Sciatic nerve (tissue), 2 donors: ENCODE data around the gene FRMD7. TPM values are rescaled to one million over a fixed set of nuclear protein-coding genes. Genes with fewer than 3 reads are reported as not detected.
"Not testable (repeated sequence)": the region's sequence is repeated elsewhere in the genome, so short reads cannot be mapped to it uniquely, and the experiment has no call there.

ENCODE experiments used
- ATAC-seq: fragments of 200-7000 bp; cut with Tn5 transposase; one replicate; pipeline ENCODE4 v1.9.1; 2020; ENCODE audit warnings: mild to moderate bottlenecking, moderate library complexity
- DNase-seq: peaks from one replicate; pipeline ENCODE4 v3.0.0-alpha.2; 2020; ENCODE audit warnings: low spot score
- intact Hi-C: fragments of 100-400 bp; cut with DNase I; formaldehyde crosslinking; loops from one replicate; pipeline ENCODE4 v1.14.2; 2022
- total RNA-seq: library from RNA; stranded (reverse); fragmentation: NEBNext Ultra II Directional; extraction: Animal tissue kit (Norgen Biotek cat#: 25700); gene quantifications from one replicate; pipeline ENCODE4 v1.2.1, GENCODE V29; 2021
- donor health status: DM: no; HTN: no; CAD: no.
- donor health status: DM: no; HTN: no; CAD: no.

The FRMD7 gene
- total RNA-seq, 1 donor from 2014 or later = not detected

DNA sequence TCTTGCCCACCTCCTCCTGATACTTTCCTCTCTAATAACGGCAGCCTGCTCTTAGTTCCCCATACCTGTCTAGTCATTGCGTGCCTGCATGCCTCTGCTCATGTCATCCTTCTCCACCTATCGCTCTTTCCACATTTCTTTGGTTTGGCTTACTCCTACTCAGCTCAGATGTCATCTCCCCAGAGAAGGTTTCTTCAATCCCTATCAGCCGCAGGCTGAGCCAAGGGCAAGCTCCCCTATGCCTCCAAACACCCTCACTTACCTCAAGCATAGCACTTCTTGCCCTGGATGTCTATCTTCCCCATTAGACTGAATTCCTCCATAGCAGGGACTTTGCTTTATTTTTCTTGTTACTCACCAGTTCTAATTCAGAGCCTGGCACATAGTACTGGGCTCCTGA lies 26.6 kb downstream of the FRMD7 start:
- intact Hi-C loops = no loop called here
- DNase-seq = no peak
- ATAC-seq = peak; percentile 36

DNA sequence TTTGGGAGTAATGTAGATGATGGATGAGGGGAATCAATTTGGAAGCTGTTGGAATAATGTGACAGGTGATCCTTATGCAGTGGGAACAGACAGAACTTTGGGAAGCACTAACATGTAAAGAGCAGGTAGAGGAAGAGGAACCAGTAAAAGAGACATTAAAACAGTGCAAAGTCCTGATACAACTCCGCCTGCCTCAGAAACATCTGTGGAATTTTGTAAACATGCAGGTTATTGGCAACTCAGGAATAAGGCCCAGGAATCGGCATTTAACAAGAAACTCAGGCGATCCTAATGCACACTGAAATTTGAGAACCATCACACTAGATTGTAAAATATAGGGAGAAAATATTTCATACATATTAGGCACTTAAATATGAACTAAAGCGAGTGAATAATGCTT lies 29.1 kb downstream of the FRMD7 start:
- ATAC-seq, DNase-seq, intact Hi-C loops: not testable (repeated sequence)

DNA sequence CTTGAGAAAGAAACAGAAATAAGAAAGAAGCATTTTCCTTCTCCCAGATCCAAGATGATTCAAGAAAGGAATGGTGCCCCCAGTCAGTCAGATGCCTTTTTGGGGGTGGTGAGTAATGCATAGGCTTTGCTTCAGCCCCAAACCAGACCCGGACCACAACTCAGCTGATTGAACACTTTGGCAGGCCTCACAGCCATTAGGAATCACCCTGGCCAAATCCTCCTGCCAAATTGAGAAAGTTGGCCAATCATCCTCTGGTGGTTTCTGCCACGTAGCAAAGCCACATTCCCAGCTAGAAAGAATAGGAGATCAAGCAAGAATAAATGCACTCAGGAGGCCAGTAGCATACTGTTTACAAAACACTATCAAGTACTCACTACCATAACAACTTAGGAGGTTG lies 33.7 kb downstream of the FRMD7 start:
- ATAC-seq (no peak), DNase-seq (no peak)
- intact Hi-C loops = no loop called here

GRCh38 chrX:132093239-132093860 lies 34.5 kb downstream of the FRMD7 start:
- ATAC-seq = no peak
- DNase-seq = no peak
- intact Hi-C loops = no loop called here

DNA sequence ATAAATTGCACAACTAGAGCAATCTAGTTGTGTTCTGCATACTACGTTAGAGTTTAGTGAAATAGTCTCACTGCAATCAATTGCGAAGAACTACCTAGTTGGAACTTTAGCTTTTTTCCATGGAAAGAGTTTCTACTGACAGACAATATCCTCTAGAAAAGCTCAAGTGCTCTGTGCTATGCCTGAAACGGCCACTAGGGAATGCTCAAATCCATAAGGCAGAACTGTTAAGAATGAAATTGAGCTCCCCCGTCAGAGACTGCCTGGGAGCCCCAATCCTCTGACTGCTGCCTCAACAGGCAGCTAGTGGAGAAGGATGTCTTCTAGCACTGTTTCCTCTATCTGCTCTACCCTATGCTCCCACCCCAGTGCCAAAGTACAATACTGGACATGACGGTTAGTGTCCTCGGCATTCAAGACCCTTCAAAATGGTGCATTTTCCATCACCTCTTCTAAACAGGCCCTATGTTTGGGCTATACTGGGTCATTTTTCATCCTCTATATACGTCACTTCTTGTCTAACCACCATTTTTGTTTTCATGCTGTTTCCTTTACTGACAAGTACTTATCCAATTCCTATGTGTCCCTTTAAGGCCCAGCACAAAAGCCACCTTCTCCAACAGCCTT lies 35.3 kb downstream of the FRMD7 start:
- intact Hi-C loops = no loop called here
- ATAC-seq (peak; percentile 80), DNase-seq (peak; percentile 68)

DNA sequence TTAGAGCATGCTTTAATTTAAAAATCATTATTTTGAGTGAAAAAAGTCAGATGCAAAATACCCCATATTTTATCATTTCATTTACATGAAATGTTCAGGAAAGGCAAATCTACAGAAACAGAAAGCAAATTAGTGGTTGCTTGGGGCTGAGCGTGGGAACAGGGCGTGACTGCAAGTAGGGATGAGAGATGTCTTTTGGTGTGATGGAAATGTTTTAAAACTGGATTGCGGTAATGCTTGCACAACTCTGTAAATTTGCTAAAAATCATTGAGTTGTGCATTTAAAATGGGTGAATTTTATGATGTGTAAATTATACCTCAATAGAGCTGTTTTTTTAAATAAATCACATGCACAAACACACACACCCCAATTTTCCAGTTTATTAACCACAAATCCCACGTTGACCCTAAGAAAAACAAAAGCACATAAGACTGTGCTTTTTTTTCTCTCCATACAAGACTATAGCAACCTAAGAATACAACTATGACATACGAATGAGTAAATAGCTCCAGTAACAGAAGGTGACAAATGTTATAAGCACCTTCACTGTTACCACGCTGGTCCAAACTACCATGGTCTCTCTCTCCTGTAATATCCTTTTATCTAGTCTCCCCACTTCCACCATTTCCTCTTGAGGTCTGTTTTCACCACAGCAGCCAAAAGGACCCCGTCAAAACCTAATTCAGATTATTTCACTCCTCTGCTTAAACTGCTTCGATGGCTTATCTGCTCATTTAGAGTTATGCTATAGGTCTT lies 37.2 kb downstream of the FRMD7 start:
- no peak for ATAC-seq
- no peak for DNase-seq
- intact Hi-C loops = no loop called here

GRCh38 chrX:132088864-132089263 lies 39.0 kb downstream of the FRMD7 start:
- intact Hi-C loops = no loop called here
- ATAC-seq (no peak), DNase-seq (no peak)

- intact Hi-C loops = no loop called here
- DNase-seq = no peak
- ATAC-seq = no peak
Observed at GRCh38 chrX:132086672-132087071, 41.1 kb downstream of the FRMD7 start.

DNA sequence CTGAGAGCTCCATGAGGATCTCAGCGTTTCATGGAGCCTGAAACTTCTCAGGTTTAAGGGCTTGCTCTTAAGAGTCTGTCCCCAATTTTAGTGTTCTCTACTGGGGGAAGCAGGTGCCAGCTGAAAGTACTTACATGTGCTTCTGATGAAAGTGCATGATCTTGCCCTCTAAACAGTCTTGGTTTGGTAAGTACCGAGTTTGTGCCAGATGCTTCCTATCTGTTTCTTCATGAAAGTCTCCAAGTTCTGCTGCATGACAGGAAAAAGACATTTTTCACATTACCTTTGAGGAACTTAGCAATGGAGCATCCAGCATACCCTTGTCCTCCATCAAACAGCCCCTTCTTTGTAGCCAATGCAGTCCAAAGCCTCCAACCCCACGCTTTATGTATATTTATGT lies 42.0 kb downstream of the FRMD7 start:
- intact Hi-C loops = no loop called here
- ATAC-seq (no peak), DNase-seq (no peak)

- DNase-seq (no peak), ATAC-seq (no peak)
- intact Hi-C loops = no loop called here
Observed at GRCh38 chrX:132077912-132078311, 49.9 kb downstream of the FRMD7 start.

- DNase-seq (no peak), ATAC-seq (no peak)
- intact Hi-C loops = no loop called here
Observed at GRCh38 chrX:132077414-132077813, 50.4 kb downstream of the FRMD7 start.

DNA sequence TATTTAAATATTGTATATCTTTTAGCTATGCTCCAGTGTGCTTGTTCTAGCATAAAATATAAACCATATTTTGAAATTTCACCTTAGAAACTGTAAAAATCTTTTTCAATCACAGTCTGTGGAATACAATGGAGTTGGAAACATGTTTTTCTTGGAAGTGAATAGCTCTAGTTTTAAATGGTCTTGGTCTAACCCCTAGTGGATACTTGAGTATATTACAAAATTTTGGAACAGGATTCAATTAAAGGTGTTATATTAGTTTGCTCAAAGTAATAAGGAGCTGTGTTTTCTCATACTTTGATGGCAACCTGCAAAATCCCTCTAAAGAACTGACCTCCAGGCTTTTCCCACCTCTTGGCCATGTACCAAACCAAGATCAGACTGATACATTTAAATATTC lies 56.6 kb downstream of the FRMD7 start:
- ATAC-seq (no peak), DNase-seq (no peak)
- intact Hi-C loops = no loop called here

- ATAC-seq (no peak), DNase-seq (no peak)
- intact Hi-C loops = no loop called here
Observed at GRCh38 chrX:132068405-132068804, 59.4 kb downstream of the FRMD7 start.

DNA sequence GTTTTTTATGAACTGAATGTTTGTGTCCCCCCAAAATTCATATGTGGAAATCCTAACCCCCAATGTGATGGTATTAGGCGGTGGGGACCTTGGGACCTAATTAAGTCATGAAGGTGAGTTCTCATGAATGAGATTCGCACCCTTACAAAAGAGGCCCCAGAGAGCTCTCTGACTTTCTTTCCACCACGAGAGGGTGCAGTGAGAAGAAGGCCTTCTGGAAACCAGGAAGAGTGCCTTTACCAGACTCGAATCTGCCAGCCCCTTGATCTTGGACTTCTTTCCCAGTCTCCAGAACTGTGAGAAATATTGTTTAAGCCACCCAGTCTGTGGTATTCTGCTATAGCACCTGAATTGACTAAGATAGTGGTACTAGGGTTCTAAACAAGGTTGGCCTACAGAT lies 64.0 kb downstream of the FRMD7 start:
- ATAC-seq = no peak
- intact Hi-C loops = no loop called here
- DNase-seq = no peak

DNA sequence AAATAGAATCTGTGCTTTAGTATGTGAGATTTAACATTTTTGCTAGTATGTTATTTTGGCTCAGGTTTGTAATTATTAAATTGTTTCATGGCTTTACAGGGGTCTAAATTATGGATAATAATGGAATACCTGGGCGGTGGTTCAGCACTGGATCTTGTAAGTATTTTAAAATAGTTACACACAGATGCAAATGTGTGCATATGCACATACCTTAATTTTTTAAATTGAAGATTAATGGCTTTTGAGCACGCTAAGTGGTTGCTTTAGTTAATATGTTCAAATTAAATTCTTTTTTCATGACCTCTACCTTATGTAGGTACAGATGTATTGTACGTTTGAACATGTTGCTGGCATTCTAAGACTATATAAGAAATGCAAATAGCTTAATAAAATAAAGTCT lies 64.5 kb downstream of the FRMD7 start:
- ATAC-seq (no peak), DNase-seq (no peak)
- intact Hi-C loops = no loop called here

- DNase-seq (no peak), ATAC-seq (no peak)
- intact Hi-C loops = no loop called here
Observed at GRCh38 chrX:132059973-132060540, 67.8 kb downstream of the FRMD7 start.

GRCh38 chrX:132058975-132059374 lies 68.8 kb downstream of the FRMD7 start:
- DNase-seq (no peak), ATAC-seq (no peak)
- intact Hi-C loops = no loop called here

GRCh38 chrX:132058050-132058449 lies 69.8 kb downstream of the FRMD7 start:
- no peak for ATAC-seq
- intact Hi-C loops = no loop called here

DNA sequence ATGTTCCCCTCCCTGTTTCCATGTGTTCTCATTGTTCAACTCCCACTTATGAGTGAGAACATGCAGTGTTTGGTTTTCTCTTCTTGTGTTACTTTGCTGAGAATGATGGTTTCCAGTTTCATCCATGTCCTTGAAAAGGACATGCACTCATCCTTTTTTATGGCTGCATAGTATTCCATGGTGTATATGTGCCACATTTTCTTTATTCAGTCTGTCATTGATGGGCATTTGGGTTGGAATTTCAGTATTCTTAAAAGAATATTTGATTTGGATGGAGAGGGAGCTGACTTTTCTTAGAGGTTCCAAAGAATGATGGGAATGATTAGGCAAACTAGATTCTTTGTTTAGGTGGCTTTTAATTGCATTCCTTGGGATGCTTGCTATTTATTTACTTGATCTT lies 76.0 kb downstream of the FRMD7 start:
- ATAC-seq, intact Hi-C loops: not testable (repeated sequence)

More at GRCh38 chrX:132058050-132058449, 69.8 kb downstream of the FRMD7 start:
- DNase-seq = no peak

GRCh38 chrX:132046533-132046932 lies 81.3 kb downstream of the FRMD7 start:
- intact Hi-C loops = no loop called here
- ATAC-seq (no peak), DNase-seq (no peak)

More for the DNA sequence above, 76.0 kb downstream of the FRMD7 start:
- not testable (repeated sequence) for DNase-seq
